HG03095 (cell line): ENCODE data around the gene ARHGAP35.
"Not testable (repeated sequence)": the region's sequence is repeated elsewhere in the genome, so short reads cannot be mapped to it uniquely, and the experiment has no call there.

ENCODE experiments used
- ATAC-seq: cut with Tn5 transposase; IDR thresholded peaks from one replicate; pipeline ENCODE4 v1.9.1; 2021; ENCODE audit warnings: moderate library complexity; ENCODE audit not compliant: unreplicated experiment

ARHGAP35 gene

GRCh38 chr19:46860846-46861690 is at the start of gene ARHGAP35:
TSS of gene ARHGAP35 (plus strand) at chr19:46860997. CDS start at chr19:46918676, 57,679 bp downstream.
- ATAC-seq: peak; percentile 3

DNA sequence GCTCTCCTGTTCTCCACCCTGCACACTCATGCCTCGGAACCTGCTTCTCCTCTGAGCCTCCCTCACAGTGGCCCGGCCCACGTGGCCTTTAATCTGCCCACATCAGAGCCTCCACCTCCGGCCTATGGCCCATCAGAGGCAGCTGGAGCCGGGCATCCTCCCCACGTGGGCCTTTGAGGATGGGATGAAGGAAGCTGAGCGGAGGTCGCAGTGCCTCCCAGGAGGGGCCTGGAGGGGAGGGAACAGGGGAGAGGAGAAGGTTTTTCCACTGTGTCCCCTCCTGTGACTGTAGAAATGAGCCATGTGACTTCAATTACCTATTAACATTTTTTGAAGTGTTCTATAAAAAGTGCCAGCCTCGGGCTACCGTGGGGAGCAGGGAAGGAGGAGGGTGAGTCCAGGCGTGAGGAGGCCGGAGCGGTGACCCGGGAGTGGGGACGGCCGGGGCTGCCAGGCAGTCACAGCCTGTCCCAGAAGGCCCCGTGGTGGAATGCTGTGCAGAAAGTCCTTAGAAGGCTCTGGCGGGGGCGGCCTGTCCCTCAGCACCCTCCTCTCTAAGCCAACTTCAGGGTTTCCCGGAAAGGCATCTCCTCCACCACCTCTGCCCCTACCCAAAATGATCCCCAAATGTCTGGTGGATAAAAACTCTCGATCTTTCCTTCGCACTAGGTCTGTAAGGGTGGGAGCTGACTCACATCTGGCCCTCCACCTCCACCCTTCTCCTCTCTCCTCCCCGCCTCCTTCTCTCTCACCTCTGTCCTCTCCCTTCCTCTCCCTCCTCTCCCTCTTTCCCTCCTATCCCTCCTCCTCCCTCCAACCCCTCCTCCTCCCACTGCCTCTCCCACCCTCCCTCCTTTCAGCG is 47.6 kb upstream of the ARHGAP35 start:
- no peak for ATAC-seq

DNA sequence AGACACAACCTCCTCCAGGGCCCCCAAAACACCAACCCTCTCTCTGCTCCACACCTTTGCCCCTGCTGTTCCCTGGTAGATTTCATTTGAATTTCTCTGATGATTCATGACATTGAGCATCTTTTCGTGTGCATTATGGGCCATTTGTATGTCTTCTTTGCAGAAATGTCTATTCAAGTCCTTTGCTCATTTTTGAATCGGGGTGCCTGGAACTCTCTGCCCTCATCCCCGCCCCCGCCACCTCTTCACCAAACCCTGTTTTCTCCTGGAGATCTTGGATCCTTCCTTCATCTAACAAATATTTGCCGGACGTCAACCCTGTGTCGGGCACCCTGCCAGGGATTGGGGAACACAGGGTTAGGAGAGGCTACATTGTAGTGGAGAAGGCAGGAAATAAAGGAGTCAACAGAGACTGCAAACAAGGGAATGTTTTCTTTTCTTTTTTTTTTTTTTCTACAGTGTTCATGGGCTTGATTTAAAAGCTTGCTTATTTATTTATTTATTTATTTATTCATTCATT is 46.9 kb upstream of the ARHGAP35 start:
- no peak for ATAC-seq

GRCh38 chr19:46815833-46816627 is 44.8 kb upstream of the ARHGAP35 start:
- ATAC-seq: no peak

DNA sequence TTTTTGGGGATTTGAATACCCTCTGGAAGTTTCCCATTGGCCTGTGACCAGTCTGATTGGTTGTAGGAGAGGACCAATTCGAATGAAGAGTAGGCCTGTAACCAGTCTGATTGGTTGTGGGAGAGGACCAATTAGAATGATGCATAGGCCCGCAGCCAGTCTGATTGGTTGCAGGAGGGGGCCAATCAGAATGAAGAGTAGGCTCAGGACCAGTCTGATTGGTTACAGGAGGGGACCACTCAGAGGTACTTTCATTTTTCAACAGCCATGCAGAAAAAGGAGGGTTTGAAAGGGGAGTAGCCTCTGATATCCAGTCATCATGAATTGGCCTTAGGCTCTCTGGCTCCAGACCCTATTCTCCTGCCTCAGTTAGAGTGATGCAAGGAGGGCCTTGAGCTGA is 42.0 kb upstream of the ARHGAP35 start:
- ATAC-seq: no peak

DNA sequence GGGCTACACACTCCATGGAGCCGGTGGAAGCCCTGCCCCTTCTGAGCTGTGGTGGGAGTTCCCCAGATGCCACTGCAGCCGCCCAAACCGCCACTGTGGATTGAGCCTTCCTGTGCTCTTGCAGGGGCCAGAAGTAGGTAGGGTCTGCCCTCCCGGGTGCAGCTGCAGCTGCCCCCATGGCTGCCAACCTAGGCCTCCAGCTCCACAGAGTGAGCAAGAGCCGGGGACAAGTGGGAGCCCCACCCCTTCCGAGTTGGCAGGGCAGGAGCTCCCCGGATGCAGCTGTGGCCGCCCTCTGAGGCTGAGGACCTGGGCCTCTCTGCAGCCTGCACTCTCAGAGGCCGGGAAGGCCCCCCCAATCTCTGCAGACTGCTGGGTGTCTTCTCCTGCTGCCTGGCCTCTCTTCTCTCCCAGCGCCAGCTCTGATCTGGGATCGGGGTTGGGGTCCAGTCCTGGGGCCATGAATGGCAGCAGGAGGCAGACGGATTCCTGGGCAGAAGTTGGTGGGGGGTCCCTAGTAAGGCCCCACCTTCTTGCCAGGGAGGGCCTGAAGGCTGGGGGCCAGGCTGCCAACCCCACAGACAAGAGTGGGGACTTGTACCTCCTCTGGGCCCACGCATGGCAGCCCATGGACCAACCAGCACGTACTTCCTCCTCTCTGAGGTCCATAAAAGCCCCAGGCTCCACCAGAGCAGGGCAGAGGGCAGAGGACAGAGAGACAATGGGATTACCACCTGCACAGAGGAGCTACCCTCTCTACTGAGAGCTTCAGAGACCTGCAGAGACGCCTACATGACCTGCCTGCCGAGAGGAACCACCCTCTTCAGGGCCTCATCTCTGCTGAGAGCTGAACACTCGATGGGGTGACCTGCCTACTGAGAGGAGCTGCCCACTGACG is 39.0 kb upstream of the ARHGAP35 start:
- ATAC-seq: no peak

- ATAC-seq: not testable (repeated sequence)
These were observed 38.4 kb upstream of the ARHGAP35 start for GRCh38 chr19:46822410-46822787.

DNA sequence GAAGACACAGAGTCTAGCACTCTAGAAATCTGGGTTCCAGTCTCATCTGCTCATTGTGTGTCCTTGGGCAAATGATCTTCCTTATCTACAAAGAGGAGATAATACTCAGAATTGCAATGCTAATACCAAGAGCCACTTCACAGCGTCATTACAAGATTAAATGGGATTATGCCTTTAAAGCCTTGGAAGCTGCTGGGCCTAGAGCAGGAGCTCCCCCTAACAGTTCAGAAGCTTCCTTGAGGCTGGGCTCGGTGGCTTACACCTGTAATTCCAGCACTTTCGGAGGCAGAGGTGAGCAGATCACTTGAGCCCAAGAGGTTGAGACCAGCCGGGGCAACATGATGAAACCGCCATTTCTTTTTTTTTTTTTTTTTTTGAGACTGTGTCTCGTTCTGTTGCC is 37.7 kb upstream of the ARHGAP35 start:
- ATAC-seq: no peak

DNA sequence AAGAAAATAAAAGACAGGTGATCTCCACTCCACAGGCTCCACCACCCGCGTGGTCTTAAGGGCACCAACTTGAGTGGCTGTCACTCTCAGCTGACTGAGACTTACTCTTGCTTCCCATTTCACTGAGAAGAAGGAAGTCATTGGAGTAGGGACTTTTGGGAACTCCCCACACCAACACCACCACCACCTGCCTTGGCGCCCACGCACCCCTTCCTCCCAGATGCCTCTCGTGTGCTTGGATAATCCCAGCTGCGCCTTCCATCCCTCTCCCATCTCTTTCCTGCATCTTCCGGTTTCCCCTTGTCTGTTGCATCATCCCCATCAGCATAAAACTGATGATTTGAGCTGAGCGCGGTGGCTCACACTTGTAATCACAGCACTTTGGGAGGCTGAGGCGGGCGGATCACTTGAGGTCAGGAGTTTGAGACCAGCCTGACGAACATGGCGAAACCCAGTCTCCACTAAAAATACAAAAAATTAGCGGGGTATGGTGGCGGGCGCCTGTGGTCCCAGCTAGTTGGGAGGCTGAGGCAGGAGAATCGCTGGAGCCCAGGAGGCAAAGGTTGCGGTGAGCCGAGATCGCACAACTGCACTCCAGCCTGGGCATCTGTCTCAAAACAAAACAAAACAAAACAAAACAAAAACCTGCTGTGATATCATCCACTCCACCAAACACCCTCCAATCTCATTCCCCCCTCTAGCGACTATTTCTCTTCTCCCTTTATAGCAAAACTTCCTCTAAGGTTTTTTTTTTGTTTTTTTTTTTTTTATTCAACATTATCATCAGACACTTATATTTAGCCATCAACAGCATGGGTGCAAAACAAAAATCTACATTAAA is 35.7 kb upstream of the ARHGAP35 start:
- no peak for ATAC-seq

DNA sequence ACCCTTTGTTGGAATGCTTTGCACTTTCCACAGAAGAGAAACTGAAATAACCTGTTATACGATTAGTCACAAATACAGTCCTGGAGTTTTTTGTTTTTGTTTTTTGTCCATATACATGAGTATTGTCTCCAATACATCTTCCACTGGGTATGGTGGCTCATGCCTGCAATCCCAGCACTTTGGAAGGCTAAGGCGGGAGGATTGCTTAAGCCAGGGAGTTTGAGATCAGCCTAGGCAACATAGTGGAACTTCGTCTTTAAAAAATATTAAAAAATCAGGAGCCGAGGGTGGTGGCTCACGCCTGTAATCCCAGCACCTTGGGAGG is 35.1 kb upstream of the ARHGAP35 start:
- no peak for ATAC-seq

DNA sequence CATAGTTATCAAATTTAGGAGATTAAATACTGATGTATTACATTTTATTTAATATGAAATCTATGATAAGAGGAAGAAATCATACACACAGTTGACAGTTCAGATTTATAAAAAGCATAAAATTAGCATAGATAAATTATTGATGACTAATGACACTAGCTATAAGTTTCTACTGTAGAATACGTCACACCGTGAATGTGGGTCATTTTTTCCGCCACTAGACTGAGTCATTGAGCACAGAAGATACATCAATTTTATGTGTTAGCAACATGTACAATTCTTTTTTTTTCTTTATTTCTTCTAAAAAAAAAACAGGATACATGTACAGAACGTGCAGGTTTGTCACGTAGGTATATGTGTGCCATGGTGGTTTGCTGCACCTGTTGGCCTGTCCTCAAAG is 32.3 kb upstream of the ARHGAP35 start:
- no peak for ATAC-seq

DNA sequence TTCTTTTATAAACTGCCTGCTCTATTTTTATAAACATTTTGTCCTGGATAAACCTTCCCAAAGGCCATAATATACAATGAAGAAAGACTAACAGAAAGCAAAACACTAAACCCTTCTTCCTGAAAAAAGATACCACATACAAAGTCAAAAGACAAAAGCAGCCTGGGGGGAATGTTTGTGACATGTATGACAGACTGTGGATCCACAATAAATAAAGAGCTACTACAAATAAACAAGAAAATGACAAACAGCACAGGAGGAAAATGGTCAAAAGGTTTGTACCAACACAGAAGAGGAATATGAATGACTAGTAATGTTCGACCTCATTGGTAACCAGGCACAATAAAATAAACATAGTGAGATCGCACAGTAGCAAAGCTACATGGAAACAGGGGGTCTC is 29.9 kb upstream of the ARHGAP35 start:
- no peak for ATAC-seq

GRCh38 chr19:46834121-46834520 is 26.7 kb upstream of the ARHGAP35 start:
- ATAC-seq: no peak

DNA sequence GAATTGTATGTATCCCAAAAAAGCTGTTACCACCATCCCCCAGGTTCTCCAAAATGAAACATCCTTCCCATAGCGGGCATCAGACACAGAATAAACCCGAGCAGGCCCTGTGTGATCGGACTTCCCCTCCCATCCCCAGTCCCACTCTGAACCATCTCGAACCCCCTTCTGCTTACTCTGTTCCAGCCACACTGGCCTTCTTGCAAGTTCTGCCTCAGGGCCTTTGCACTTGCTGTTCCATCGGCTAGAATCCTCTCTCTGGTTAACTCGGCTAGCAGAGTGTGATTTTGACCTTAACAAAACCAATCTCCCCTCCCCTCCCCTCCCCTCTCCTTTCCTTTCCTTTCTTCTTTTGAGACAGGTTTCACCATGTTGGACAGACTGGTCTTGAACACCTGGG is 25.8 kb upstream of the ARHGAP35 start:
- ATAC-seq: no peak

- ATAC-seq: no peak
These were observed 22.6 kb upstream of the ARHGAP35 start for GRCh38 chr19:46838160-46838559.

- no peak for ATAC-seq
These were observed 20.9 kb upstream of the ARHGAP35 start for GRCh38 chr19:46839752-46840497.

DNA sequence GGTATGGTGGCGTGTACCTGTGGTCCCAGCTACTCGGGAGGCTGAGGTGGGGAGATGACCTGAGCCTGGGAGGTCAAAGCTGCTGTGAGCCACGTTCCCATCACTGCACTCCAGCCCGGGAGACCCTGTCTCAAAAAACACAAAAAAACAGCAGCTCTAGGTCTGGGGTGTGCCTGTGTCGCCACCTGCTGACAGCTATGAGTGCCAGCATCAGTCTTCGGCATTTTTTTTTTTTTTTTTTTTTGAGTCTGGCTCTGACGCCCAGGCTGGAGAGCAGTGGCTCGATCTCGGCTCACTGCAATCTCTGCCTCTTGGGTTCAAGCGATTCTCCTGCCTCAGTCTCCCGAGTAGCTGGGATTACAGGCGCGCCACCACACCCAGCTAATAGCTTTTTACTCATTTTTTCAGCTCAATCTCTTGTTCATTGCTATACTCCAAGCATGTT is 20.3 kb upstream of the ARHGAP35 start:
- no peak for ATAC-seq

GRCh38 chr19:46841458-46842083 is 19.2 kb upstream of the ARHGAP35 start:
- no peak for ATAC-seq
